SK-N-SH (cell line): ENCODE results near the gene ZNF280A. TPM values are rescaled to one million over a fixed set of nuclear protein-coding genes. Genes with fewer than 3 reads are reported as not detected.

Source experiments
- CTCF ChIA-PET: fragments of 300-600, 350-600 bp; formaldehyde crosslinking; extraction: SDS; loops from one replicate; lab custom pipeline; 2021; lab: Yijun Ruan, JAX
- POLR2A ChIA-PET: fragments of 350-600 bp; sonication (Branson Sonifier 250); formaldehyde crosslinking; extraction: SDS; loops from one replicate; lab custom pipeline; 2020; ENCODE audit warnings: antibody characterized with exemption, inconsistent platforms; lab: Yijun Ruan, JAX
- DNase-seq: peaks from one replicate; pipeline ENCODE4 v3.0.0; 2012
- H2AFZ ChIP-seq: fragments of 200-600 bp; sonication (generic); 2 replicates; pipeline ENCODE4 v1.8.1; 2016; ENCODE audit warnings: antibody characterized with exemption, mild to moderate bottlenecking, low read depth
- H3F3A ChIP-seq: fragments of 200-600 bp; sonication (generic); replicated peaks from 2 replicates; pipeline ENCODE3; 2016; ENCODE audit warnings: antibody characterized with exemption, mild to moderate bottlenecking; ENCODE audit not compliant: insufficient read depth
- H3K27ac ChIP-seq, 2 experiments: fragments of 200-500 bp in 1 of 2; fragments of 200-600 bp in 1 of 2; sonication (Bioruptor generic) in 1 of 2; sonication (generic), shearing (Covaris generic) in 1 of 2; 2 replicates each; pipeline versions ENCODE4 v1.5.1 to v1.6.1; 2014 to 2016; ENCODE audit warnings: low read depth in 2 of 2, inconsistent platforms in 1 of 2, low read length in 1 of 2, mild to moderate bottlenecking in 1 of 2, mixed read lengths in 1 of 2
- H3K27me3 ChIP-seq: fragments of 200-600 bp; sonication (generic), shearing (Covaris generic); 2 replicates; pipeline ENCODE4 v1.6.1; 2016; ENCODE audit warnings: mixed run types; ENCODE audit not compliant: insufficient read depth
- H3K36me3 ChIP-seq, 2 experiments: fragments of 200-500 bp in 1 of 2; fragments of 200-600 bp in 1 of 2; sonication (Bioruptor generic) in 1 of 2; sonication (generic) in 1 of 2; replicated peaks in 1 of 2; 2 replicates each; pipeline versions ENCODE3 to v1.5.1; 2014 to 2016; ENCODE audit warnings: low read length in 1 of 2, mild to moderate bottlenecking in 1 of 2; ENCODE audit not compliant: insufficient read depth in 2 of 2, control insufficient read depth in 1 of 2
- H3K4me1 ChIP-seq, 2 experiments: fragments of 200-500 bp in 1 of 2; fragments of 200-600 bp in 1 of 2; sonication (Bioruptor generic) in 1 of 2; sonication (generic), shearing (Covaris generic) in 1 of 2; 2 replicates each; pipeline versions ENCODE4 v1.5.1 to v1.6.1; 2014 to 2016; ENCODE audit warnings: low read depth in 1 of 2, low read length in 1 of 2, mixed run types in 1 of 2; ENCODE audit not compliant: insufficient read depth in 2 of 2, control insufficient read depth in 1 of 2
- H3K4me2 ChIP-seq: fragments of 200-600 bp; sonication (generic), shearing (Covaris generic); 2 replicates; pipeline ENCODE4 v1.6.1; 2017; ENCODE audit warnings: mixed run types
- H3K4me3 ChIP-seq, 2 experiments: fragments of 200-500 bp in 1 of 2; fragments of 200-600 bp in 1 of 2; sonication (Bioruptor generic) in 1 of 2; sonication (generic), shearing (Covaris generic) in 1 of 2; 2 replicates each; pipeline versions ENCODE4 v1.5.1 to v1.8.1; 2014 to 2016; ENCODE audit warnings: low read depth in 2 of 2, inconsistent platforms in 1 of 2, low read length in 1 of 2, mild to moderate bottlenecking in 1 of 2, mixed read lengths in 1 of 2, moderate library complexity in 1 of 2
- H3K79me2 ChIP-seq: fragments of 200-600 bp; sonication (generic); 2 replicates; pipeline ENCODE4 v1.8.1; 2017; ENCODE audit warnings: mild to moderate bottlenecking; ENCODE audit not compliant: insufficient read depth
- H3K9ac ChIP-seq: fragments of 200-600 bp; sonication (generic); 2 replicates; pipeline ENCODE4 v1.6.1; 2017; ENCODE audit warnings: mixed run types
- H3K9me2 ChIP-seq: fragments of 200-600 bp; sonication (generic); 2 replicates; pipeline ENCODE4 v1.6.1; 2017; ENCODE audit warnings: mixed run types
- H3K9me3 ChIP-seq: fragments of 200-600 bp; sonication (generic); 2 replicates; pipeline ENCODE4 v1.6.1; 2017; ENCODE audit warnings: mixed run types, mild to moderate bottlenecking, moderate library complexity
- H4K20me1 ChIP-seq: fragments of 200-600 bp; sonication (generic); 2 replicates; pipeline ENCODE4 v1.6.1; 2017; ENCODE audit warnings: mild to moderate bottlenecking, mixed run types; ENCODE audit not compliant: insufficient read depth
- FOSL2 ChIP-seq: IDR thresholded peaks from 2 replicates; pipeline ENCODE4 v1.4.0; 2012; ENCODE audit warnings: low read depth, mild to moderate bottlenecking, moderate library complexity, borderline replicate concordance
- FOXJ3 ChIP-seq: sonication (generic); formaldehyde crosslinking; IDR thresholded peaks from 2 replicates; pipeline ENCODE4 v1.5.1; 2020; ENCODE audit warnings: mild to moderate bottlenecking, missing genetic modification reagents
- FOXM1 ChIP-seq: IDR thresholded peaks from 2 replicates; pipeline ENCODE4 v1.4.0; 2012; ENCODE audit warnings: low read depth, mild to moderate bottlenecking
- GABPA ChIP-seq: IDR thresholded peaks from 2 replicates; pipeline ENCODE4 v1.4.0; 2012; ENCODE audit warnings: low read depth, mild to moderate bottlenecking
- GATA2 ChIP-seq: sonication (generic); formaldehyde crosslinking; IDR thresholded peaks from 2 replicates; pipeline ENCODE4 v1.5.0; 2020; ENCODE audit warnings: mild to moderate bottlenecking, missing genetic modification reagents
- MEF2A ChIP-seq: IDR thresholded peaks from 2 replicates; pipeline ENCODE4 v1.4.0; 2012; ENCODE audit warnings: low read depth, borderline replicate concordance
- RCOR1 ChIP-seq: fragments of 150-350 bp; IDR thresholded peaks from 2 replicates; pipeline ENCODE4 v1.6.1; 2017; ENCODE audit warnings: antibody characterized with exemption, low read length
- RFX5 ChIP-seq: IDR thresholded peaks from 2 replicates; pipeline ENCODE4 v1.6.1; 2012; ENCODE audit warnings: mild to moderate bottlenecking, improper control_type of control experiment, low read length
- SMC3 ChIP-seq: IDR thresholded peaks from 2 replicates; pipeline ENCODE4 v1.6.1; 2012; ENCODE audit warnings: low read depth, low read length, improper control_type of control experiment
- TAF1 ChIP-seq: IDR thresholded peaks from 2 replicates; pipeline ENCODE4 v1.6.1; 2012; ENCODE audit warnings: low read depth, mild to moderate bottlenecking, low read length, moderate library complexity, borderline replicate concordance
- TCF12 ChIP-seq: IDR thresholded peaks from 2 replicates; pipeline ENCODE4 v1.4.0; 2012
- YY1 ChIP-seq: IDR thresholded peaks from 2 replicates; pipeline ENCODE4 v1.4.0; 2012; ENCODE audit warnings: low read depth, mild to moderate bottlenecking
- WGBS: methylation state at CpG from one replicate; pipeline ENCODE4 v1.1.6; 2017; ENCODE audit warnings: low lambda C conversion rate; 5-methylcytosine and 5-hydroxymethylcytosine counted together
- polyA plus RNA-seq, 3 experiments: library from polyadenylated mRNA; depleted of rRNA; stranded (reverse); fragments of >200 nt; gene quantifications; 2 replicates each; pipeline ENCODE4 v1.2.3, GENCODE V29; 2012
- TF ChIP-seq, protein P1 (sequence below): IDR thresholded peaks from 2 replicates; pipeline ENCODE4 v1.4.0; 2012; ENCODE audit warnings: low read depth
- TF ChIP-seq, protein P2 (sequence below): IDR thresholded peaks from 2 replicates; pipeline ENCODE4 v1.4.0; 2012; ENCODE audit warnings: low read depth, borderline replicate concordance
- TF ChIP-seq, protein P3 (sequence below): fragments of 150-350 bp; IDR thresholded peaks from 2 replicates; pipeline ENCODE4 v1.6.1; 2017; ENCODE audit warnings: antibody characterized with exemption, low read length, low read depth, borderline replicate concordance
- TF ChIP-seq, protein P4 (sequence below): IDR thresholded peaks from 2 replicates; pipeline ENCODE4 v1.6.1; 2012; ENCODE audit warnings: mild to moderate bottlenecking, low read depth, low read length, moderate library complexity
- TF ChIP-seq, protein P5 (sequence below): IDR thresholded peaks from 2 replicates; pipeline ENCODE4; 2012

The ZNF280A gene
- polyA plus RNA-seq, 1 of the 3 experiments (the other 2 are of a cell fraction), result not detected

DNA sequence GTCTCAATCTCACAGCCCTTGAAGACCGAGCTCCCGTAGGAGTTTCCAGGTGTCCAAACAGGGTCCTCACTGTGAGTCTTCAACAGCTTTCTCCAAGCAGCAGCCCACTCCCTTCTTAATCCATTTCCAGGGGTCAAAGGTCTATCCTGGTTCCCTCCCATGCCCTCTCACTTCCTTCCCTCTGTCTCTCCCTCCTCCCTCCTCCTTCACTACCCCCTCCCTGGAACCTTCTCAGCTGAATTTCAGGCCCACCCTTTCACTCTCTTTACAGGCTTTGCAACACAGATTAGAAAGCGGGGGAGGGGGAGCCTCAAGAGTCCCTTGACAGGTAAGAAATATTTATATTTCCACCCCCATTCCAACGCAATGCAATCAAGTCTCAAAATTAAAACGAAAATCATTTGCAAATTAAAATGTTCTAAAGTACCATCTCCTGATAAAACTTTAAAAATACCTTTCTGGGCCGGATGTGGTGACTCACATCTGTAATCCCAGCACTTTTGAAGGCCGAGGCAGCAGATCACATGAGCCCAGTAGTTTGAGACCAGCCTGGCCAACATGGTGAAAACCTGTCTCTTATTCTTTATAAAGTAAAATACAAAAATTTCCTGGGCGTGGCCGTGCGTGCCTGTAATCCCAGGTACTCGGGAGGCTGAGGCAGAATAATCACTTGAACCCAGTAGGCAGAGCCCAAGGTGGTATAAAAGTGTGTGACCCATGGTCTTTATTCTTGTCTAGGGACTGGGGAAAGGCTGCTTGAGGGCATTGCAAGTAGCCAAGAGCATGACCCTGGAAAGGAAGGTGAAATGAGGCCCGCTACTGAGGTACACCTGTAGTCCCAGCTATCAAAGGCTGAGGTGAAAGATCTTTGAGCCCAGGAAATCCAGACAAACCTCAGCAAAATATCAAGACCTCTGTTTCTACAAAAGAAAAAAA, 865 bp upstream of the ZNF280A start:
- TF ChIP-seq YY1 (no peak), TAF1 (no peak), RCOR1 (no peak), GATA2 (CRISPR knock-in tag) (no peak), GABPA (no peak), FOSL2 (no peak), MEF2A (no peak), TCF12 (no peak), SMC3 (no peak), FOXM1 (no peak), FOXJ3 (CRISPR knock-in tag) (no peak), RFX5 (no peak)
- TF ChIP-seq, protein P1, sequence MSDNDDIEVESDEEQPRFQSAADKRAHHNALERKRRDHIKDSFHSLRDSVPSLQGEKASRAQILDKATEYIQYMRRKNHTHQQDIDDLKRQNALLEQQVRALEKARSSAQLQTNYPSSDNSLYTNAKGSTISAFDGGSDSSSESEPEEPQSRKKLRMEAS, result no peak
- TF ChIP-seq, protein P2, sequence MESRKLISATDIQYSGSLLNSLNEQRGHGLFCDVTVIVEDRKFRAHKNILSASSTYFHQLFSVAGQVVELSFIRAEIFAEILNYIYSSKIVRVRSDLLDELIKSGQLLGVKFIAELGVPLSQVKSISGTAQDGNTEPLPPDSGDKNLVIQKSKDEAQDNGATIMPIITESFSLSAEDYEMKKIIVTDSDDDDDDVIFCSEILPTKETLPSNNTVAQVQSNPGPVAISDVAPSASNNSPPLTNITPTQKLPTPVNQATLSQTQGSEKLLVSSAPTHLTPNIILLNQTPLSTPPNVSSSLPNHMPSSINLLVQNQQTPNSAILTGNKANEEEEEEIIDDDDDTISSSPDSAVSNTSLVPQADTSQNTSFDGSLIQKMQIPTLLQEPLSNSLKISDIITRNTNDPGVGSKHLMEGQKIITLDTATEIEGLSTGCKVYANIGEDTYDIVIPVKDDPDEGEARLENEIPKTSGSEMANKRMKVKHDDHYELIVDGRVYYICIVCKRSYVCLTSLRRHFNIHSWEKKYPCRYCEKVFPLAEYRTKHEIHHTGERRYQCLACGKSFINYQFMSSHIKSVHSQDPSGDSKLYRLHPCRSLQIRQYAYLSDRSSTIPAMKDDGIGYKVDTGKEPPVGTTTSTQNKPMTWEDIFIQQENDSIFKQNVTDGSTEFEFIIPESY, result no peak
- TF ChIP-seq, protein P3, sequence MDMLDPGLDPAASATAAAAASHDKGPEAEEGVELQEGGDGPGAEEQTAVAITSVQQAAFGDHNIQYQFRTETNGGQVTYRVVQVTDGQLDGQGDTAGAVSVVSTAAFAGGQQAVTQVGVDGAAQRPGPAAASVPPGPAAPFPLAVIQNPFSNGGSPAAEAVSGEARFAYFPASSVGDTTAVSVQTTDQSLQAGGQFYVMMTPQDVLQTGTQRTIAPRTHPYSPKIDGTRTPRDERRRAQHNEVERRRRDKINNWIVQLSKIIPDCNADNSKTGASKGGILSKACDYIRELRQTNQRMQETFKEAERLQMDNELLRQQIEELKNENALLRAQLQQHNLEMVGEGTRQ, result no peak
- TF ChIP-seq, protein P4, sequence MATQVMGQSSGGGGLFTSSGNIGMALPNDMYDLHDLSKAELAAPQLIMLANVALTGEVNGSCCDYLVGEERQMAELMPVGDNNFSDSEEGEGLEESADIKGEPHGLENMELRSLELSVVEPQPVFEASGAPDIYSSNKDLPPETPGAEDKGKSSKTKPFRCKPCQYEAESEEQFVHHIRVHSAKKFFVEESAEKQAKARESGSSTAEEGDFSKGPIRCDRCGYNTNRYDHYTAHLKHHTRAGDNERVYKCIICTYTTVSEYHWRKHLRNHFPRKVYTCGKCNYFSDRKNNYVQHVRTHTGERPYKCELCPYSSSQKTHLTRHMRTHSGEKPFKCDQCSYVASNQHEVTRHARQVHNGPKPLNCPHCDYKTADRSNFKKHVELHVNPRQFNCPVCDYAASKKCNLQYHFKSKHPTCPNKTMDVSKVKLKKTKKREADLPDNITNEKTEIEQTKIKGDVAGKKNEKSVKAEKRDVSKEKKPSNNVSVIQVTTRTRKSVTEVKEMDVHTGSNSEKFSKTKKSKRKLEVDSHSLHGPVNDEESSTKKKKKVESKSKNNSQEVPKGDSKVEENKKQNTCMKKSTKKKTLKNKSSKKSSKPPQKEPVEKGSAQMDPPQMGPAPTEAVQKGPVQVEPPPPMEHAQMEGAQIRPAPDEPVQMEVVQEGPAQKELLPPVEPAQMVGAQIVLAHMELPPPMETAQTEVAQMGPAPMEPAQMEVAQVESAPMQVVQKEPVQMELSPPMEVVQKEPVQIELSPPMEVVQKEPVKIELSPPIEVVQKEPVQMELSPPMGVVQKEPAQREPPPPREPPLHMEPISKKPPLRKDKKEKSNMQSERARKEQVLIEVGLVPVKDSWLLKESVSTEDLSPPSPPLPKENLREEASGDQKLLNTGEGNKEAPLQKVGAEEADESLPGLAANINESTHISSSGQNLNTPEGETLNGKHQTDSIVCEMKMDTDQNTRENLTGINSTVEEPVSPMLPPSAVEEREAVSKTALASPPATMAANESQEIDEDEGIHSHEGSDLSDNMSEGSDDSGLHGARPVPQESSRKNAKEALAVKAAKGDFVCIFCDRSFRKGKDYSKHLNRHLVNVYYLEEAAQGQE, result no peak
- TF ChIP-seq, protein P5, sequence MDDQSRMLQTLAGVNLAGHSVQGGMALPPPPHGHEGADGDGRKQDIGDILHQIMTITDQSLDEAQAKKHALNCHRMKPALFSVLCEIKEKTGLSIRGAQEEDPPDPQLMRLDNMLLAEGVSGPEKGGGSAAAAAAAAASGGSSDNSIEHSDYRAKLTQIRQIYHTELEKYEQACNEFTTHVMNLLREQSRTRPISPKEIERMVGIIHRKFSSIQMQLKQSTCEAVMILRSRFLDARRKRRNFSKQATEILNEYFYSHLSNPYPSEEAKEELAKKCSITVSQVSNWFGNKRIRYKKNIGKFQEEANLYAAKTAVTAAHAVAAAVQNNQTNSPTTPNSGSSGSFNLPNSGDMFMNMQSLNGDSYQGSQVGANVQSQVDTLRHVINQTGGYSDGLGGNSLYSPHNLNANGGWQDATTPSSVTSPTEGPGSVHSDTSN, result no peak
- POLR2A ChIA-PET, result no interaction called here

More for the DNA sequence above, 865 bp upstream of the ZNF280A start:
- peaks cover 7% of the 10 kb centered on the region for H3K27me3 ChIP-seq
- H3K9me2 ChIP-seq, result no peaks in the 10 kb centered on the region
- H3K4me3 ChIP-seq, result no peak overlapping the region
- no peaks in the 10 kb centered on the region for H3K79me2 ChIP-seq
- H2AFZ ChIP-seq, result no peak overlapping the region
- H3F3A ChIP-seq, result no peaks in the 10 kb centered on the region
- H3K27ac ChIP-seq, result no peak overlapping the region
- H3K4me1 ChIP-seq, result no peaks in the 10 kb centered on the region
- no peak overlapping the region for H3K4me2 ChIP-seq
- no peak for DNase-seq
- CTCF ChIA-PET, result interaction anchor here (1.0 to 1.9 kb wide), 4 partner anchors 12 to 168 kb away, joined by 3 to 21 read pairs (median 3); partner anchors contain the start of gene ZNF280B
- 76% methylated on average over 10 of the region's 12 CpGs for WGBS
- no peaks in the 10 kb centered on the region for H3K9me3 ChIP-seq
- no peak overlapping the region for H3K9ac ChIP-seq
- no peaks in the 10 kb centered on the region for H4K20me1 ChIP-seq
- H3K36me3 ChIP-seq, result no peaks in the 10 kb centered on the region
